HK-2 (cell line): ENCODE results near the gene ABHD10.
"Not testable (repeated sequence)": the region's sequence is repeated elsewhere in the genome, so short reads cannot be mapped to it uniquely, and the experiment has no call there.

Source experiments
- DNase-seq: peaks from one replicate; pipeline ENCODE4 v3.0.0-alpha.2; 2018; ENCODE audit not compliant: unreplicated experiment

ABHD10 gene

DNA sequence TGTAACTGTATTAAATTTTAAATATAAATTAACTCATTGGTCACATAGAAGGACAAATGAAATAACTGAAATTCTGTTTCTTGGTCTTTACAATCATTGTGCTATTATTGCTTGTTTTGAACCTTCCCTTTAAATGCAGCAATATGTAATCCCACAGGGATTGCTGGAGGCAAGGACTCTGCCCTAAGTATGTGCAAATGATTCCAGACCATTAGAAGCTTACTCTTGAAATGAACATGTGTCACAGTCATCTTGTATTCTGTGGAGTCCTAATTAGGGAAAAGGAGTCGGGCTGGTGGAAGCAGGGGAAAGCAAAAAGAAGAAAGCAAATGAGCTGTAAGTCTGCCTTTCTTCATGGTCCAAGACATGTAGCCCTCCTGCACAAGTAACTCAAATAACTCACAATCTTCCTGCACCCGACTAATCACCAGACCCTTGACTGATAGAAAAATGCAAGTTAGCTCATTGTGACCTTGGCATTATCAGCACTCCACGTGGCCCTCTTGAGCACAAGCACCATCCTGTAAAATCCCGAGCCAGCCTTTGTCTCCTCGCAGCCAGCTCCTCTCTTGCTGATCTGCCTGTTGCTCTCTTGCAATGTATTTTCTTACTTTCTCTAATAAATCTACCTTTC is 53.4 kb downstream of the ABHD10 start:
- no peak for DNase-seq

DNA sequence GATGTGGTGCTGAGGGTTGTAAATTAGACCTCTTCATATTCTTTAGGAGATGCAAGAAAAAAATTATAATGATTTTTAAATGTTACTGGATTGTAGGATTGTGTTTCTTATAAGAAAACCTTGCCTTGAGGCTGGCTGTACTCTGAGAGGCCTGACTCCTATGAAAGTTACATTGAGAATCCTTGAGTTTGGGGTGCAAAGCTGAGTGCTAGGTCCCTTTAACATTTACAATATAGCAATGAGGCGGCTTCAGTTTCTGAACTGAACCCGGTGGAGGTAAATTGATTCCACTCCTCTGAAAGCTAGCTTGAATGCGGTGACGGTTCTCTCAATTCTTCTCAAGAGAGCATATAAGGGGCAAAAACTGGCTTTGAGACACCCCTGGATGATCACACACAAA is 55.6 kb downstream of the ABHD10 start, which contains the start of gene TMPRSS7:
Gene TMPRSS7 (plus strand): TSS at position 301 of the 400 bp plus-strand sequence. CDS start 110 bp downstream, outside the sequence.
- DNase-seq: no peak

DNA sequence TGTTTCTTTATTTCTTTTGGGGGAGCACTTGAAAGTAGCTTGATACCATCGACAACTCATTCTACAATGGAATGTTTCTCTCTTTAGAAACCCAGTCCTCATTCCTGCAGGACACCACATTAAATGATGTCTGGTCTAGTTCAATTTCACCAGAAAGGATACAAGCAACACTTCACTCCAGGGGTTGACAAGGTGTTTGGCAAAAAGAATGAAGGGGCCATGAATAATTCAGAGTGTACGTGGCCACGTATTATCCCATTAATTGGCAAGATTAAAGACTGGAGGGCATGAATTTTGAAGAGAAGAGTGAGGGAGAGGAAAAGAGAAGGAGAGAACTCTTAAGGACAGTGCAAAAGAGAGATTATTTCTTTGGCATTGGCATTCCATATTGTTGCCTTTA is 56.4 kb downstream of the ABHD10 start:
- no peak for DNase-seq

DNA sequence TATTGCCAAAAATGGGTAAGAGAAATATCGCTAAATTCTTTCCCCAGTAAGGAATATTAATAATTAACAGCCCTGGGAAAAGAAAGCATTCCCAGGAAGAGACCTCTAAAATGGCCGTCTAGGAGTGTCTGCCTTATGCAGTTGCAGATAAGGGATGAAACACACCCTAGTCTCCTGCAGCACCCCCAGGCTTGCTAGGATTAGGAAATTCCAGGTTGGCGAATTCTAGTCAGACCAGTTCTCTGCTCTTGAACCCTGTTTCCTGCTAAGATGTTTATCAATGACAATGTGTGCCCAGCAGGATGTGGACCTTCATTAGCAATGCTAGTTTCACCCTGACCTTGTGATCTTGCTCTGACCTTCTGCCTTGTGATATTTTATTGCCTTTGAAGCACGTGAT is 58.4 kb downstream of the ABHD10 start:
- DNase-seq: not testable (repeated sequence)

DNA sequence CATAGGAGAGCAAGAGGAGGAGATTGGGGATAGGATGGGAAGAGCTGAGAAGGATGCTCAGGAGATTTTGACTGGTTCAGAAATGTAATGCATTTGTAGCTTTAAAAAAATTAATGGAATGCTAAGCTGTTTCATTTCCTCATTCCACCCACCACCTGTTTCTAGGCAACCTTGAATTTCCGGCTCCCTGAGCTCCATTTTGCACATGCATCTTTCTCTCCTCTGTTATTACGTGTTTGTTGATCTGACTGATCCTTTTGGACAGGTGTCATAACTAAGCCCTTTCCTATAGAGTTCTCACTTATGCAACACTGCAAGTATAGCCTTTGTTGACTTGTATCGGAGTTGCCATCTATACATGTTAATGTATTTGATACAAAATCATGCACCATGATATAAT is 60.0 kb downstream of the ABHD10 start:
- no peak for DNase-seq

DNA sequence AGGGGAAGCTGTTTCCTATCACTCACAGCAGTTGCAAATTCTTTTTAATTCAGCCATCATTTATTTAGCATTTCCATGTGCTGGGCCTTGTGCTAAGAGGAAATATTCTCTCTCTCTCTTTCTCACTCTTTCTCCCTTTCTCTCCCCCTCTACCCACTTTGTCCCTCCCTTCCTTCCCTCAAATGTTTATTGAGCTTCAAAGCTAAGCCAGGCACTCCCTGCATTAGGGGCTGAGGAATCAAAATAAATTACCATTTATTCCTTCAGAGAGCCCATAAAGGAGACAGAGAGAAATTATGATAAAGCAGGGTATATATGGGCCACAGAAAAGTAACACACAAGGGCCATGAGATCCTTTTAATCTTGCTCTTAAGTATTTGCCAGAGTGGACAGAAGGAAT is 62.5 kb downstream of the ABHD10 start:
- DNase-seq: no peak

DNA sequence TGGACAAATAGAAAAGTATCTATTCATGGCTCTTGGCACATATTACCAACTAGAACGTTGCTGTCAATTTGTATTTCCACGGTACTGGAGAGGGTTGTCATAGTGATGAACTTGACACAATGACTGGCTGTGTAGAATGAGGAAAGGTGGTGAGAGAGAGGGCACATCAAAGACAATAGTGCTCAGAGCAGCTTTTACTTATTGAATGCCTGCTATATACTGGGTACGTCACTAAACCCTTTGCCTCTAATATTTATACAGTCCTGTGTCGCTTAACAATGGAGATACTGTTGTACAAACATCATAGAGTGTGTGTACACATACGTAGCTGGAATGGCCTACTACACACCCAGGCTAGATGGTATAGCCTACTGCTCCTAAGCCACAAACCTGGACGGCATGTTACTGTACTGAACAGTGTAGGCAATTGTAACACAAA is 64.0 kb downstream of the ABHD10 start:
- DNase-seq: no peak
